ENCODE results near the gene EML1. TPM values are rescaled to one million over a fixed set of nuclear protein-coding genes. Genes with fewer than 3 reads are reported as not detected.

EML1 gene
- total RNA-seq, 1 experiment from 2014 or later, result 2.5 TPM

GRCh38 chr14:99822800-99823455, 29.7 kb downstream of the EML1 start:
- CTCF ChIA-PET, result no interaction called here
- H3K27ac Mint-ChIP-seq (ENCODE audit: unreplicated experiment), result no peak overlapping the region
- no peak for TF ChIP-seq CTCF (IDR thresholded peaks at IDR 0.05; ENCODE audit: unreplicated experiment)
- no peak overlapping the region for H3K4me3 Mint-ChIP-seq (ENCODE audit: low read depth, unreplicated experiment)
- H3K9me3 Mint-ChIP-seq (ENCODE audit: low read depth, unreplicated experiment), result no peaks in the 10 kb centered on the region
- intact Hi-C loops (cut with micrococcal nuclease; ENCODE audit: unreplicated experiment), result no loop called here
- H3K36me3 Mint-ChIP-seq (ENCODE audit: insufficient read depth, unreplicated experiment), result no peaks in the 10 kb centered on the region
- DNase-seq, result no peak
- BruUV-seq (replicated peaks), result no TSS peak
- H3K27me3 Mint-ChIP-seq (ENCODE audit: unreplicated experiment), result peaks cover 86% of the 10 kb centered on the region
- H3K4me1 Mint-ChIP-seq (ENCODE audit: low read depth, unreplicated experiment), result no peaks in the 10 kb centered on the region

- no peak overlapping the region for H3K27ac Mint-ChIP-seq (ENCODE audit: unreplicated experiment)
- DNase-seq, result no peak
- H3K4me3 Mint-ChIP-seq (ENCODE audit: low read depth, unreplicated experiment), result no peak overlapping the region
- no peaks in the 10 kb centered on the region for H3K9me3 Mint-ChIP-seq (ENCODE audit: low read depth, unreplicated experiment)
- CTCF ChIA-PET, result no interaction called here
- BruUV-seq (replicated peaks), result no TSS peak
- no peaks in the 10 kb centered on the region for H3K36me3 Mint-ChIP-seq (ENCODE audit: insufficient read depth, unreplicated experiment)
- H3K4me1 Mint-ChIP-seq (ENCODE audit: low read depth, unreplicated experiment), result no peaks in the 10 kb centered on the region
- intact Hi-C loops (cut with micrococcal nuclease; ENCODE audit: unreplicated experiment), result no loop called here
- H3K27me3 Mint-ChIP-seq (ENCODE audit: unreplicated experiment), result peaks cover 88% of the 10 kb centered on the region
- TF ChIP-seq CTCF (IDR thresholded peaks at IDR 0.05; ENCODE audit: unreplicated experiment), result no peak
These were observed 31.6 kb downstream of the EML1 start for GRCh38 chr14:99824776-99825175.

- TF ChIP-seq CTCF (IDR thresholded peaks at IDR 0.05; ENCODE audit: unreplicated experiment), result no peak
- Mint-ChIP-seq H3K4me3 (ENCODE audit: low read depth, unreplicated experiment) (no peak overlapping the region), H3K9me3 (ENCODE audit: low read depth, unreplicated experiment) (no peaks in the 10 kb centered on the region), H3K27me3 (ENCODE audit: unreplicated experiment) (peaks cover 81% of the 10 kb centered on the region), H3K4me1 (ENCODE audit: low read depth, unreplicated experiment) (no peaks in the 10 kb centered on the region), H3K36me3 (ENCODE audit: insufficient read depth, unreplicated experiment) (no peaks in the 10 kb centered on the region), H3K27ac (ENCODE audit: unreplicated experiment) (no peak overlapping the region)
- no TSS peak for BruUV-seq (replicated peaks)
- DNase-seq, result no peak
- intact Hi-C loops (cut with micrococcal nuclease; ENCODE audit: unreplicated experiment), result no loop called here
- CTCF ChIA-PET, result no interaction called here
These were observed 36.2 kb downstream of the EML1 start for GRCh38 chr14:99829450-99829849.

- Mint-ChIP-seq H3K4me1 (ENCODE audit: low read depth, unreplicated experiment) (no peaks in the 10 kb centered on the region), H3K27me3 (ENCODE audit: unreplicated experiment) (peaks cover 85% of the 10 kb centered on the region), H3K27ac (ENCODE audit: unreplicated experiment) (no peak overlapping the region), H3K9me3 (ENCODE audit: low read depth, unreplicated experiment) (no peaks in the 10 kb centered on the region), H3K4me3 (ENCODE audit: low read depth, unreplicated experiment) (no peak overlapping the region), H3K36me3 (ENCODE audit: insufficient read depth, unreplicated experiment) (no peaks in the 10 kb centered on the region)
- CTCF ChIA-PET, result no interaction called here
- intact Hi-C loops (cut with micrococcal nuclease; ENCODE audit: unreplicated experiment), result no loop called here
- DNase-seq, result no peak
- BruUV-seq (replicated peaks), result no TSS peak
- no peak for TF ChIP-seq CTCF (IDR thresholded peaks at IDR 0.05; ENCODE audit: unreplicated experiment)
These were observed 38.1 kb downstream of the EML1 start for GRCh38 chr14:99831303-99831702.

Data from Calu3 (cell line).